Mesenchymal stem cell (in vitro differentiated cells and primary cell): Measurements from ENCODE around the gene DBET.
A peak's percentile ranks its signal among the peaks of the same experiment; 100 is the strongest.

Source experiments
- DNase-seq: peaks from one replicate; pipeline ENCODE4 v3.0.0-alpha.2; 2013
- H2AFZ ChIP-seq: one replicate; pipeline ENCODE4 v1.6.1; 2013; ENCODE audit warnings: low read depth, mild to moderate bottlenecking, control low read depth, inconsistent platforms, low read length, moderate library complexity
- H2AK5ac ChIP-seq: 2 replicates; pipeline ENCODE4 v1.6.1; 2013; ENCODE audit warnings: low read length, moderate library complexity, mild to moderate bottlenecking, inconsistent platforms; ENCODE audit not compliant: severe bottlenecking
- H2BK120ac ChIP-seq: one replicate; pipeline ENCODE4 v1.6.1; 2013; ENCODE audit warnings: low read depth, mild to moderate bottlenecking, inconsistent platforms, low read length, moderate library complexity
- H2BK12ac ChIP-seq, 2 experiments: one replicate each; pipeline ENCODE4 v1.6.1; 2013; ENCODE audit warnings: inconsistent platforms in 2 of 2, low read length in 2 of 2, mild to moderate bottlenecking in 2 of 2, moderate library complexity in 2 of 2, control low read depth in 1 of 2
- H2BK15ac ChIP-seq: one replicate; pipeline ENCODE4 v1.6.1; 2013; ENCODE audit warnings: mild to moderate bottlenecking, low read depth, inconsistent platforms; ENCODE audit not compliant: poor library complexity, severe bottlenecking
- H2BK5ac ChIP-seq: 2 replicates; pipeline ENCODE4 v1.6.1; 2013; ENCODE audit warnings: low read depth, mild to moderate bottlenecking, low read length, control low read depth, inconsistent platforms; ENCODE audit not compliant: poor library complexity, severe bottlenecking
- H3K14ac ChIP-seq, 2 experiments: one replicate each; pipeline ENCODE4 v1.6.1; 2013; ENCODE audit warnings: inconsistent platforms in 2 of 2, low read length in 2 of 2, control low read depth in 1 of 2, mild to moderate bottlenecking in 1 of 2, moderate library complexity in 1 of 2
- H3K18ac ChIP-seq, 2 experiments: one replicate each; pipeline ENCODE4 v1.6.1; 2013; ENCODE audit warnings: inconsistent platforms in 2 of 2, low read length in 2 of 2, control low read depth in 1 of 2, low read depth in 1 of 2, mild to moderate bottlenecking in 1 of 2
- H3K23ac ChIP-seq, 2 experiments: one replicate each; pipeline ENCODE4 v1.6.1; 2013; ENCODE audit warnings: inconsistent platforms in 2 of 2, low read length in 2 of 2, mild to moderate bottlenecking in 2 of 2, moderate library complexity in 2 of 2, control low read depth in 1 of 2
- H3K27ac ChIP-seq: 2 replicates; pipeline ENCODE4 v1.5.1; 2013; ENCODE audit warnings: mild to moderate bottlenecking, moderate library complexity, low read length, control low read depth, inconsistent platforms; ENCODE audit not compliant: poor library complexity, severe bottlenecking
- H3K27me3 ChIP-seq, 2 experiments: 2 replicates each; pipeline versions ENCODE4 v1.6.1 to v1.7.0; 2013; ENCODE audit warnings: low read length in 2 of 2, mild to moderate bottlenecking in 2 of 2, moderate library complexity in 2 of 2, control low read depth in 1 of 2, inconsistent platforms in 1 of 2; ENCODE audit not compliant: control insufficient read depth in 1 of 2, insufficient read depth in 1 of 2
- H3K36me3 ChIP-seq, 2 experiments: 2 replicates each; pipeline versions ENCODE4 v1.6.1 to v1.7.0; 2013; ENCODE audit warnings: low read length in 2 of 2, control low read depth in 1 of 2, inconsistent platforms in 1 of 2, low read depth in 1 of 2, mild to moderate bottlenecking in 1 of 2; ENCODE audit not compliant: insufficient read depth in 2 of 2, control insufficient read depth in 1 of 2
- H3K4ac ChIP-seq, 2 experiments: one replicate each; pipeline ENCODE4 v1.6.1; 2013; ENCODE audit warnings: inconsistent platforms in 2 of 2, low read length in 2 of 2, mild to moderate bottlenecking in 2 of 2, moderate library complexity in 2 of 2, control low read depth in 1 of 2, low read depth in 1 of 2
- H3K4me1 ChIP-seq: 2 replicates; pipeline ENCODE4 v1.6.1; 2013; ENCODE audit warnings: low read depth, low read length, control low read depth; ENCODE audit not compliant: control insufficient read depth, insufficient read depth
- H3K4me2 ChIP-seq: 2 replicates; pipeline ENCODE4 v1.6.1; 2013; ENCODE audit warnings: low read length, mild to moderate bottlenecking, inconsistent platforms; ENCODE audit not compliant: poor library complexity, severe bottlenecking
- H3K4me3 ChIP-seq, 2 experiments: 2 replicates each; pipeline versions ENCODE4 v1.5.1 to v1.7.0; 2013; ENCODE audit warnings: low read length in 2 of 2, mild to moderate bottlenecking in 2 of 2, control low read depth in 1 of 2, low read depth in 1 of 2; ENCODE audit not compliant: insufficient read depth in 1 of 2
- H3K79me1 ChIP-seq: replicated peaks from 2 replicates; pipeline ENCODE4 v1.6.1; 2013; ENCODE audit warnings: mild to moderate bottlenecking, control low read depth, low read length, inconsistent platforms; ENCODE audit not compliant: poor library complexity, severe bottlenecking
- H3K9ac ChIP-seq: 2 replicates; pipeline ENCODE4 v1.7.0; 2013; ENCODE audit warnings: mild to moderate bottlenecking, low read length, moderate library complexity
- H3K9me3 ChIP-seq: 2 replicates; pipeline ENCODE4 v1.7.0; 2013; ENCODE audit warnings: mild to moderate bottlenecking, low read length; ENCODE audit not compliant: control insufficient read depth
- H4K8ac ChIP-seq: one replicate; pipeline ENCODE4 v1.6.1; 2013; ENCODE audit warnings: inconsistent platforms, mild to moderate bottlenecking, low read length, moderate library complexity
- H4K91ac ChIP-seq: one replicate; pipeline ENCODE4 v1.6.1; 2013; ENCODE audit warnings: mild to moderate bottlenecking, low read length, inconsistent platforms
- WGBS: methylation state at CpG from one replicate; pipeline ENCODE4 v1.1.7; 2013; ENCODE audit warnings: mixed read lengths; 5-methylcytosine and 5-hydroxymethylcytosine counted together

DBET gene

DNA sequence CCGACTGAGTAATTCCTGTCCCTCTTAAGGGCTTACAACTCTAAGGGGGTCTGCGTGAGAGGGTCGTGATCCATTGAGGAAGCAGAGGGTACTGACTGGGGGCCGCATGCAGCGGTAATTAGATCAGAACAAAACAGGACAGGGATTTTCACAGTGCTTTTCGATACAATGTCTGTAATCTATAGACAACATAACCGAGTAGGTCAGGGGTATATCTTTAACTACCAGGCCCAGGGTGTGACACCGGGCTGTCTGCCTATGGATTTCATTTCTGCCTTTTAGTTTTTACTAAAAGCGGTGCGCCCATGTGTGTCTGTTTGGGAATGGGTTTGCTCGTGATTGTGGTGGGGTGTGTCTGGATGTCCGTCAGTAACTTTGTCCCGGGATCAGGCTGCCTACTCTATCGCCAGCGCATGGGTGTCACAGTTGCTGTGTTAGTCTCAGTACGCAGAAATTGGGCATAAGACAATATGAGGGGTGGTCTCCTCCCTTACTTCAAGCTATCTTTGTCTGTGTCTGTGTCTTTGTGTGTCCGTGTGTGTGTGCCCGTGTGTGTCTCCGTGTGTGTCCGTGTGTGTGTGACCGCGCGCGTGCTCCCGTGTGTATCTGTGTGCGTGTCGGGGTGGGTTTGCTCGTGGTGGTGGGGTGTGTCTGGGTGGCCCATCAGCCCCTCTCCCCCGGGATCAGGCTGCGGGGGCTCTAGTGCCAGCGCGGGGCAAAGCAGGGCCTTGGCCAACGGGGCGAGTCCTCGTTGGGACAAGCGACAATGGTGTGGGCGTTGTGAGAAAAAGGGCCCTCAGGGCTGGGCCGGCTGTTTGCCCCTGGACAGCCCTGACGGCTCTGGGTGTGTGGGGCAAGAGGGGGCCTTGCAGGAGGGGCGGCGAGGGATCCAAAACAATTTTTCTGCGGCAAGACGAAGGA, 47.7 kb upstream of the DBET start:
- Histone ChIP-seq H2BK15ac (no peak overlapping the region), H2BK5ac (no peak overlapping the region), H4K91ac (no peak overlapping the region), H3K27me3 (peaks cover 59 to 71% of the 10 kb centered on the region in 2 experiments), H2AFZ (no peak overlapping the region), H3K9ac (no peak overlapping the region), H3K18ac (no peak overlapping the region), H3K79me1 (no peaks in the 10 kb centered on the region), H2BK120ac (no peak overlapping the region), H3K27ac (no peak overlapping the region), H2BK12ac (no peak overlapping the region), H3K4me3 (no peak overlapping the region), H3K4me1 (peaks cover 26% of the 10 kb centered on the region), H3K36me3 (no peaks in the 10 kb centered on the region), H2AK5ac (no peak overlapping the region), H3K14ac (no peak overlapping the region), H3K23ac (no peak overlapping the region), H3K4me2 (no peak overlapping the region), H4K8ac (no peak overlapping the region), H3K4ac (no peak overlapping the region), H3K9me3 (no peaks in the 10 kb centered on the region)
- no peak for DNase-seq
- WGBS = 32% methylated on average over 43 of the region's 43 CpGs

DNA sequence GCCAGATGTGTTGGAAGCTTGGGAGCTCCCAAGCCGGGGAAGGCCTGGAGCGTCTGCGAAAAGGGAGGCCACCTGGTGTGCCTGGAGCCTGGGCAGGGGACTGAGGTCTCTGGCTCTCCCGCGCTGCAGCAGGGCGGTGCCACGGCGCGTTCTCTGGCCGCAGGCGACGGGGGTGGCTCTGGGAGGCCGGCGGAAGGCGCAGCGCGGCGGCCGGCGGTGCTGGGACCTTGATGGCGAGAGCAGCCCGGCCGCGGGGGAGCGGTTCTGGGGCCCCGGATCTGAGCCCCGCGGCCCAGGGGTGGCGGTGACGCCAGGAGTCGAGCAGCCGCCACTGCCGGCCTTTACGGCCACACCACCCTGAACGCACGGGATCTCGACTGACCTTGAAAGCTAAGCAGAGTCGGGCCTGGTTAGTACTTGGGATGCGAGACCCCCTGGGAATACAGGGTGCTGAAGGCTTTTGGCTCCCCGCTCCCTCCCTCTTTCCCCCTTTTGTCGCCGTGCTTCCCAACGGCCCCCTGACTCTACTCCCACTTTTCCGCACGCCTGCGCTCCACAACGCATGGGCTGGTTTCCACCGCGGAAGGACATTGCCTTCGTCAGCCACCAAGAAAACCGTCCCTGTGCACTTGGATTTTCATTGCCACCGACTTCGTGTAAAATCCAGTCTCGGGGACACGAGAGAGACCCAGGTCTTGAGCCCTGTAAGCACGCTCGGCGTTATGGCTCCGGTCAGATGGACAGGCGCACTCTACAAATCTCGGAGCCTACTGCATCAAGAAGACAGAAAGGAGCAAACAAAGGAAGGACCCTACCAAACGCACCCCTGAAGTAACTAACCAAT, 46.7 kb upstream of the DBET start:
- H3K79me1 ChIP-seq = no peaks in the 10 kb centered on the region
- no peak overlapping the region for H2BK120ac ChIP-seq
- no peak overlapping the region for H3K18ac ChIP-seq
- no peak overlapping the region for H3K4ac ChIP-seq
- no peak overlapping the region for H4K8ac ChIP-seq
- H3K9ac ChIP-seq = no peak overlapping the region
- no peak overlapping the region for H2BK15ac ChIP-seq
- H3K4me2 ChIP-seq = no peak overlapping the region
- peaks cover 26% of the 10 kb centered on the region for H3K4me1 ChIP-seq
- peaks cover 59 to 71% of the 10 kb centered on the region in 2 experiments for H3K27me3 ChIP-seq
- no peak overlapping the region for H2AFZ ChIP-seq
- H3K27ac ChIP-seq = no peak overlapping the region
- no peak overlapping the region for H3K23ac ChIP-seq
- no peak overlapping the region for H4K91ac ChIP-seq
- 5% methylated on average over 59 of the region's 62 CpGs for WGBS
- no peak for DNase-seq
- H3K14ac ChIP-seq = no peak overlapping the region
- no peak overlapping the region for H2AK5ac ChIP-seq
- no peaks in the 10 kb centered on the region for H3K36me3 ChIP-seq
- no peaks in the 10 kb centered on the region for H3K9me3 ChIP-seq
- no peak overlapping the region for H2BK5ac ChIP-seq
- H2BK12ac ChIP-seq = no peak overlapping the region
- H3K4me3 ChIP-seq = peak overlapping the region in 1 of 2 experiments; percentile 8

DNA sequence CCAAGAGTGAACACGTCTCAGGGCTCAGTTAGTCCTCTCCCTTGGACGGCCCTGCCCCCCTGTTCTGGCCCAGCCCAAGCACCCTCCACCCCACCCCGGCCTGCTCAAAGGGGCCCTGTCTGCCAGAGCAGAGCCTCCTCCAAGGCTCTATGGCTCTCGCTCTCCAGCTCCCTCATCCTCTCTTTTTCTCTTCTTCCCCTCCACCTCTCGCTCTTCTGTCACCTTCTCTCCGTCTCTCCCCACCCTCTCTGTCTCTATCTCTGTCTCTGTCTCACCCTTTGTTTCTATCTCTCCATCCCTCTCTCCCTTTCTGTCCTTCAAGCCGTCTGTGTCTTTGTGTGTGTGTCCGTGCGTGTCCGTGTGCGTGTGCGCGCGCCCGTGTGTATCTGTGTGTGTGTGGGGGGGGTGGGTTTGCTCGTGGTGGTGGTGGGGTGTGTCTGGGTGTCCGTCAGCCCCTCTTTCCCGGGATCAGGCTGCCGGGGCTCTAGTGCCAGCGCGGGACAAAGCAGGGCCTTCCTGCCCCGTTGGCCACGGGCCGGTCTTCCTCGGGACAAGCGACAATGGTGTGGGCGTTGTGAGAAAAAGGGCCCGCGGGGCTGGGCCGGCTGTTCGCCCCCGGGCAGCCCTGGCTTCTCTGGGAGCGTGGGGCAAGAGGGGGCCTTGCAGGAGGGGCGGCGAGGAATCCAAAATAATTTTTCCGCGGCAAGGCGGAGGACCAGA, 45.9 kb upstream of the DBET start:
- Histone ChIP-seq H2AFZ (no peak overlapping the region), H2BK5ac (no peak overlapping the region), H2AK5ac (no peak overlapping the region), H3K27ac (no peak overlapping the region), H3K4me1 (peaks cover 26% of the 10 kb centered on the region), H3K9ac (no peak overlapping the region), H3K9me3 (no peaks in the 10 kb centered on the region), H2BK12ac (no peak overlapping the region), H4K8ac (no peak overlapping the region), H3K4ac (no peak overlapping the region), H2BK15ac (no peak overlapping the region), H3K14ac (no peak overlapping the region), H3K4me3 (no peak overlapping the region), H3K4me2 (no peak overlapping the region), H3K79me1 (no peaks in the 10 kb centered on the region), H3K27me3 (peaks cover 62 to 71% of the 10 kb centered on the region in 2 experiments), H4K91ac (no peak overlapping the region), H3K18ac (no peak overlapping the region), H3K23ac (no peak overlapping the region), H3K36me3 (no peaks in the 10 kb centered on the region), H2BK120ac (no peak overlapping the region)
- WGBS = 19% methylated on average over 26 of the region's 38 CpGs
- DNase-seq = no peak
